BLaER1 (cell line): ENCODE measurements around the gene ZNF212.

Experiments
- H3K27ac ChIP-seq: shearing (Covaris generic); formaldehyde crosslinking; 2 replicates; pipeline ENCODE4 v1.8.1; 2022
- H3K27me3 ChIP-seq: shearing (Covaris generic); formaldehyde crosslinking; 2 replicates; pipeline ENCODE4 v1.8.1; 2022
- H3K36me3 ChIP-seq: shearing (Covaris generic); formaldehyde crosslinking; 2 replicates; pipeline ENCODE4 v1.8.1; 2022
- H3K4me1 ChIP-seq: shearing (Covaris generic); formaldehyde crosslinking; 2 replicates; pipeline ENCODE4 v1.8.1; 2022
- H3K4me2 ChIP-seq: shearing (Covaris generic); formaldehyde crosslinking; 2 replicates; pipeline ENCODE4 v1.8.1; 2022
- H3K4me3 ChIP-seq: shearing (Covaris generic); formaldehyde crosslinking; 2 replicates; pipeline ENCODE4 v1.8.1; 2022
- H3K9ac ChIP-seq: shearing (Covaris generic); formaldehyde crosslinking; 2 replicates; pipeline ENCODE4 v1.8.1; 2022
- H3K9me3 ChIP-seq: shearing (Covaris generic); formaldehyde crosslinking; 2 replicates; pipeline ENCODE4 v1.8.1; 2022
- H4K20me1 ChIP-seq: shearing (Covaris generic); formaldehyde crosslinking; 2 replicates; pipeline ENCODE4 v1.8.1; 2022
- Cebpa-rat ChIP-seq: shearing (Covaris generic); IDR thresholded peaks from 2 replicates; pipeline ENCODE4 v1.8.1; 2022

The ZNF212 gene

DNA sequence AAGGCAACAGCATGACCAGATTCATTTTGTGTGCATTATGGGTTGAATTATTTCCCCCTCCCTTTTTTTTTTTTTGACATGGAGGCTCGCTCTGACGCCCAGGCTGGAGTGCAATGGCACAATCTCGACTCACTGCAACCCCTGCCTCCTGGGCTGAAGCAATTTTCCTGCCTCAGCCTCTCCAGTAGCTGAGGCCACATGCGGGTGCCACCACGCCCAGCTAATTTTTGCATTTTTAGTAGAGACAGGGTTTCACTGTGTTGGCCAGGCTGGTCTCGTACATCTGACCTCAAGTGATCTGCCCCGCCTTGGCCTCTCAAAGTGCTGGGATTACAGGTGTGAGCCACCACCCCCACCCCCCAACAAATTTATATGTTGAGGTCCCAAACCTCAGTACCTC, 64.6 kb downstream of the ZNF212 start:
- Histone ChIP-seq H4K20me1 (no peaks in the 10 kb centered on the region), H3K36me3 (no peaks in the 10 kb centered on the region), H3K4me1 (no peaks in the 10 kb centered on the region), H3K9ac (no peak overlapping the region), H3K4me2 (no peak overlapping the region), H3K27me3 (no peaks in the 10 kb centered on the region), H3K9me3 (no peaks in the 10 kb centered on the region), H3K27ac (no peak overlapping the region), H3K4me3 (no peak overlapping the region)
- TF ChIP-seq Cebpa-rat: no peak
